K562 (cell line): ENCODE data around the gene TRPV5. TPM values are rescaled to one million over a fixed set of nuclear protein-coding genes. Genes with fewer than 3 reads are reported as not detected.

Experiments
- ATAC-seq: fragments of 200-7000 bp; cut with Tn5 transposase; 3 replicates; pipeline ENCODE4 v1.9.1; 2020; ENCODE audit warnings: moderate library complexity
- BruUV-seq: library from RNA; stranded (reverse); fragments of 400-500 nt; replicated peaks from 2 replicates; lab custom pipeline; 2021; lab: Mats Ljungman, UMichigan
- CTCF ChIA-PET: fragments of 300-600 bp; formaldehyde crosslinking; extraction: SDS; loops from one replicate; lab custom pipeline; 2021; ENCODE audit warnings: low intra/inter-chr PET ratio; lab: Yijun Ruan, JAX
- POLR2A ChIA-PET: fragments of 300-600, 350-650 bp; sonication (Branson Sonifier 250); formaldehyde crosslinking; extraction: SDS; loops from one replicate; lab custom pipeline; 2021; ENCODE audit warnings: antibody characterized with exemption, inconsistent platforms; lab: Yijun Ruan, JAX
- DNase-seq, 4 experiments: peaks; one replicate each; pipeline versions ENCODE4 v3.0.0 to v3.0.0-alpha.2; 2011 to 2018; ENCODE audit warnings: low spot score in 3 of 4, mixed read lengths in 3 of 4; ENCODE audit errors: extremely low read depth in 1 of 4
- FAIRE-seq: peaks from 2 replicates; lab custom pipeline; 2011; peaks lifted over from hg19 to GRCh38; lab: Jason Lieb, UNC
- H2AFZ ChIP-seq: 2 replicates; pipeline ENCODE4 v1.6.0; 2011; ENCODE audit warnings: low read depth, low read length, control low read depth, inconsistent platforms
- H3K27ac ChIP-seq: fragments of 200-600 bp; 3 replicates; pipeline ENCODE4 v1.8.0; 2011; ENCODE audit warnings: low read depth, mild to moderate bottlenecking, control low read depth, inconsistent platforms, low read length, moderate library complexity, mixed read lengths; ENCODE audit errors: extremely low read depth
- H3K27me3 ChIP-seq, 2 experiments: fragments of 300-600 bp in 1 of 2; 2 replicates in 1 of 2; 3 replicates in 1 of 2; pipeline versions ENCODE4 v1.6.0 to v1.8.0; 2011; ENCODE audit warnings: inconsistent platforms in 2 of 2, low read length in 2 of 2, mild to moderate bottlenecking in 1 of 2, mixed read lengths in 1 of 2, moderate library complexity in 1 of 2; ENCODE audit not compliant: control insufficient read depth in 2 of 2, insufficient read depth in 2 of 2
- H3K36me3 ChIP-seq: fragments of 300-600 bp; 3 replicates; pipeline ENCODE4 v1.8.0; 2011; ENCODE audit warnings: mild to moderate bottlenecking, low read length, inconsistent platforms; ENCODE audit not compliant: control insufficient read depth, insufficient read depth
- H3K4me1 ChIP-seq, 2 experiments: fragments of 200-600 bp in 1 of 2; replicated peaks in 1 of 2; 2 replicates in 1 of 2; 3 replicates in 1 of 2; pipeline versions ENCODE4 v1.5.1 to v1.8.0; 2011; ENCODE audit warnings: inconsistent platforms in 2 of 2, low read length in 2 of 2, mild to moderate bottlenecking in 1 of 2, mixed read lengths in 1 of 2, moderate library complexity in 1 of 2; ENCODE audit not compliant: control insufficient read depth in 2 of 2, insufficient read depth in 2 of 2
- H3K4me2 ChIP-seq: 2 replicates; pipeline ENCODE4 v1.6.1; 2011; ENCODE audit warnings: low read length, control low read depth, inconsistent platforms, mixed read lengths; ENCODE audit not compliant: insufficient read depth
- H3K4me3 ChIP-seq: fragments of 200-600 bp; sonication (generic), shearing (Covaris generic); 2 replicates; pipeline ENCODE4 v1.5.1; 2016; ENCODE audit warnings: control low read depth, inconsistent platforms
- H3K79me2 ChIP-seq: fragments of 200-600 bp; 3 replicates; pipeline ENCODE4 v1.8.0; 2011; ENCODE audit warnings: low read length, inconsistent platforms; ENCODE audit not compliant: control insufficient read depth, insufficient read depth
- H3K9ac ChIP-seq, 2 experiments: 2 replicates each; pipeline versions ENCODE4 v1.6.0 to v1.6.1; 2011; ENCODE audit warnings: low read depth in 2 of 2, low read length in 2 of 2, control low read depth in 1 of 2, inconsistent platforms in 1 of 2, mild to moderate bottlenecking in 1 of 2, mixed read lengths in 1 of 2; ENCODE audit not compliant: insufficient read depth in 1 of 2
- H3K9me1 ChIP-seq: one replicate; pipeline ENCODE4 v1.6.0; 2011; ENCODE audit warnings: inconsistent platforms, mild to moderate bottlenecking, low read length, moderate library complexity; ENCODE audit not compliant: control insufficient read depth, insufficient read depth
- H3K9me3 ChIP-seq: replicated peaks from 2 replicates; pipeline ENCODE4 v1.5.1; 2011; ENCODE audit warnings: low read depth, low read length, inconsistent platforms; ENCODE audit not compliant: control insufficient read depth, insufficient read depth
- H4K20me1 ChIP-seq: replicated peaks from 2 replicates; pipeline ENCODE4 v1.6.1; 2011; ENCODE audit warnings: low read length, inconsistent platforms, mixed read lengths; ENCODE audit not compliant: control insufficient read depth, insufficient read depth
- BMI1 ChIP-seq: fragments of 150-350 bp; IDR thresholded peaks from 2 replicates; pipeline ENCODE4 v1.6.1; 2014; ENCODE audit warnings: low read length
- KHSRP ChIP-seq: fragments of 450-650 bp; IDR thresholded peaks from 2 replicates; pipeline ENCODE4 v1.6.1; 2017
- PPARD ChIP-seq: fragments of 250-450 bp; sonication (Bioruptor Pico); IDR thresholded peaks from 2 replicates; pipeline ENCODE4 v1.8.0; 2022; ENCODE audit warnings: inconsistent platforms, mild to moderate bottlenecking, moderate library complexity
- STAG1 ChIP-seq: sonication (generic); formaldehyde crosslinking; IDR thresholded peaks from 2 replicates; pipeline ENCODE4 v1.5.0; 2020; ENCODE audit warnings: missing genetic modification reagents, borderline replicate concordance
- WGBS: fragments of 100-300 bp; shearing (Covaris generic); methylation state at CpG from one replicate; pipeline ENCODE4 v1.1.6; 2016; ENCODE audit warnings: low coverage, mixed read lengths; ENCODE audit not compliant: insufficient coverage; ENCODE audit errors: missing lambda C conversion rate; 5-methylcytosine and 5-hydroxymethylcytosine counted together
- in situ Hi-C: fragments of 300-500 bp; cut with MboI; formaldehyde crosslinking; loops from 4 replicates; pipeline ENCODE4 v1.15.0; 2018; ENCODE audit warnings: inconsistent platforms, mixed read lengths
- intact Hi-C: fragments of 100-400 bp; cut with micrococcal nuclease; formaldehyde crosslinking; loops from 2 replicates; pipeline ENCODE4 v1.14.2; 2022
- polyA plus RNA-seq, 8 experiments: library from polyadenylated mRNA; depleted of rRNA in 4 of 8; stranded (reverse) in 5 of 8; unstranded in 3 of 8; fragments of >200 nt; fragmentation: Nextera tagmentation in 2 of 8; fragmentation: Illumina TruSeq in 1 of 8; extraction: Ambion mirVana in 2 of 8; extraction: Trizol in 1 of 8; gene quantifications; 2 replicates each; pipeline versions ENCODE4 v1.2.1 to v1.2.3, GENCODE V29; 2011 to 2014; ENCODE audit warnings: inconsistent platforms in 1 of 8, missing spikeins in 1 of 8
- total RNA-seq, 7 experiments: library from RNA; depleted of rRNA in 6 of 7; stranded (reverse); fragments of >200 nt in 6 of 7; fragmentation: Illumina TruSeq in 2 of 7; extraction: Trizol in 2 of 7; gene quantifications; 2 replicates each; pipeline versions ENCODE4 v1.2.1 to v1.2.3, GENCODE V29; 2011 to 2021; ENCODE audit warnings: low replicate concordance in 1 of 7

Gene TRPV5
- total and polyA plus RNA-seq, 9 of the 15 experiments (the other 6 are each of a cell fraction or from before 2014, with no cell fraction given), result not detected

GRCh38 chr7:142894985-142895593 lies 38.5 kb downstream of the TRPV5 start:
- H3K4me2 ChIP-seq, result no peak overlapping the region
- TF ChIP-seq PPARD (CRISPR knock-in tag), result no peak
- TF ChIP-seq BMI1, result no peak
- peaks cover 17 to 56% of the 10 kb centered on the region in 2 experiments for H3K27me3 ChIP-seq
- in situ Hi-C loops, result no loop called here
- no peak overlapping the region for H3K9ac ChIP-seq
- no peaks in the 10 kb centered on the region; the same call in 1 of the 2 replicates for H3K9me3 ChIP-seq
- POLR2A ChIA-PET, result interaction anchor here (1.5 kb wide), 1 partner anchor 8 kb away, joined by 6 read pairs; no protein-coding TSS in a partner anchor
- no peak for FAIRE-seq
- H3K36me3 ChIP-seq, result no peaks in the 10 kb centered on the region
- DNase-seq, result no peak
- intact Hi-C loops, result no loop called here
- no peaks in the 10 kb centered on the region for H3K79me2 ChIP-seq
- no peak overlapping the region for H3K4me3 ChIP-seq
- no peaks in the 10 kb centered on the region for H3K4me1 ChIP-seq
- BruUV-seq, result no TSS peak
- peaks cover 2% of the 10 kb centered on the region for H3K9me1 ChIP-seq
- CTCF ChIA-PET, result no interaction called here
- no peak for ATAC-seq
- WGBS, result 0% methylated on average over 6 of the region's 6 CpGs
- peaks cover 10% of the 10 kb centered on the region; the same call in 1 of the 2 replicates for H4K20me1 ChIP-seq
- H3K27ac ChIP-seq, result no peak overlapping the region
- H2AFZ ChIP-seq, result no peak overlapping the region

GRCh38 chr7:142894112-142894984 lies 39.2 kb downstream of the TRPV5 start:
- no peaks in the 10 kb centered on the region for H3K79me2 ChIP-seq
- BruUV-seq, result no TSS peak
- ChIA-PET POLR2A (interaction anchor here (1.0 kb wide), 1 partner anchor 67 kb away, joined by 7 read pairs; no protein-coding TSS in a partner anchor), CTCF (no interaction called here)
- FAIRE-seq (no peak), ATAC-seq (no peak), DNase-seq (no peak)
- WGBS, result 2% methylated on average over 12 of the region's 12 CpGs
- peaks cover 13 to 51% of the 10 kb centered on the region in 2 experiments for H3K27me3 ChIP-seq
- no peak overlapping the region for H3K9ac ChIP-seq
- no peaks in the 10 kb centered on the region; the same call in 1 of the 2 replicates for H3K9me3 ChIP-seq
- peaks cover 10% of the 10 kb centered on the region; the same call in 1 of the 2 replicates for H4K20me1 ChIP-seq
- no peak overlapping the region for H3K27ac ChIP-seq
- H2AFZ ChIP-seq, result no peak overlapping the region
- no peak overlapping the region for H3K4me2 ChIP-seq
- H3K9me1 ChIP-seq, result peaks cover 2% of the 10 kb centered on the region
- TF ChIP-seq KHSRP (no peak), STAG1 (0 out of 2 replicates have a peak, but pooled peaks have one; percentile 9)
- intact Hi-C loops (no loop called here), in situ Hi-C loops (no loop called here)
- H3K4me1 ChIP-seq, result no peaks in the 10 kb centered on the region
- no peaks in the 10 kb centered on the region for H3K36me3 ChIP-seq
- no peak overlapping the region for H3K4me3 ChIP-seq
